HG02759 (cell line): ENCODE measurements around the gene IFITM2.
"Not testable (repeated sequence)": the region's sequence is repeated elsewhere in the genome, so short reads cannot be mapped to it uniquely, and the experiment has no call there.

Experiments
- ATAC-seq: cut with Tn5 transposase; IDR thresholded peaks from one replicate; pipeline ENCODE4 v1.9.1; 2021; ENCODE audit warnings: mild to moderate bottlenecking, moderate library complexity; ENCODE audit not compliant: unreplicated experiment

Gene IFITM2

DNA sequence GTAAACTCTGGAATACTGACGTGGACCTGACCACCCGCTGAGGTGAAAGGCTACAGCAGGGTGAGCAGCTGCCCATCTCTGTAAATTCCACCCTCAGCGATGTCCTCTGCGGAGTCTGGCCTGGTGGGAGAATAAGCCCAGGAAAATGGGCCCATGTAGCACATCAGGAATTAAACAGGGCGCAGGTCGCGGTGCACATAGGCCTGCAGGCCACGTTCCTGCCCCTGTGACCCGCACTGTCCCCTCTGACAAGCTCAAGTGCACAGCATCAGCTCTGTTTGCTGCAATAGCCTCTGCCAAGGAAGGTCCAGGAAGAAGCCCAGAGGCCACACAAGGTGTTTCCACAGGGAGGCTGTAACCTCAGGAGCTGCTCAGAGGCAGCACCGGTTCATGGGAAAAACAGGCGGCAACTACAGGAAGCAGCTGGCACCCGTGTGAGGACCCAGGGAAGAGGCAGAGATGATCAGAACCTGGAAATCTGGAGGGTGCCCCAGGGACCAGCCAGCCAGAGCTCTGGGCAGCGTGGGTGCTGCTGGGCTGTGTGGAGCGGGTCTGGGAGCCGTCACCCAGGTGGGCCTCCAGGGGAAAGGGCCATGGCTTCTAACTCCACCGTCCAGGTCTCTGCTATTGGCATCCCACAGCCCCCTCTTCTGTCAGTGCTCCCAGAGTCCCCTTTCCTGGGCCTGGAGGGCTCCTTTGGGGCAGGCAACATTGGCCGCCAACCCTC, 808 bp upstream of the IFITM2 start:
- ATAC-seq: no peak

DNA sequence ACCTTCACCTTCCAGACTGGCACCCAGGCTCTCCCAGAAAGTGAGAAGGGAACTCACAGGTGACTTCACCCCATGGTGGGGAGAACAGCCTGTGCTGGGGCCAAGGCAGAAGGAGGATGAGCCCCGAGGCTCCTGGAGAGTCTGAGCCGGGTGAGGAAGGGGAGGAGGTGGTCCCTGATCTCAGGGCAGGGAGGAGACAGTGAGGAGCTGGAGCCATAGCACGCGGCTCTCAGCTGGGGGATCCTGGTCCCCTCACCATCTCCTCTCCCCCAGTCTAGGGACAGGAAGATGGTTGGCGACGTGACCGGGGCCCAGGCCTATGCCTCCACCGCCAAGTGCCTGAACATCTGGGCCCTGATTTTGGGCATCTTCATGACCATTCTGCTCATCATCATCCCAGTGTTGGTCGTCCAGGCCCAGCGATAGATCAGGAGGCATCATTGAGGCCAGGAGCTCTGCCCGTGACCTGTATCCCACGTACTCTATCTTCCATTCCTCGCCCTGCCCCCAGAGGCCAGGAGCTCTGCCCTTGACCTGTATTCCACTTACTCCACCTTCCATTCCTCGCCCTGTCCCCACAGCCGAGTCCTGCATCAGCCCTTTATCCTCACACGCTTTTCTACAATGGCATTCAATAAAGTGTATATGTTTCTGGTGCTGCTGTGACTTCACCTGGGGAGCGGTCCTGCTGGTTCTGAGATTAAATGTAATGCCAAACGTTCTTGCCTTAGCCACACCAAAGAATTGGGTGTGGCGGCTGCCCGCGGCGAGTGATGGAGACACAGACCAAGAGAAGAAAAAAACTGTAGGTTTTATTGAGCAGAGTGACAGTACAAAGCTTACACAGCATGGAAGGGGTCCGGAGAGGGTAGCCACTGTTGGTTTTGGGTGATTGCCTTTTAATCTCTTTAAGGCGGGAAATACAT, 1.4 kb downstream of the IFITM2 start:
- not testable (repeated sequence) for ATAC-seq

DNA sequence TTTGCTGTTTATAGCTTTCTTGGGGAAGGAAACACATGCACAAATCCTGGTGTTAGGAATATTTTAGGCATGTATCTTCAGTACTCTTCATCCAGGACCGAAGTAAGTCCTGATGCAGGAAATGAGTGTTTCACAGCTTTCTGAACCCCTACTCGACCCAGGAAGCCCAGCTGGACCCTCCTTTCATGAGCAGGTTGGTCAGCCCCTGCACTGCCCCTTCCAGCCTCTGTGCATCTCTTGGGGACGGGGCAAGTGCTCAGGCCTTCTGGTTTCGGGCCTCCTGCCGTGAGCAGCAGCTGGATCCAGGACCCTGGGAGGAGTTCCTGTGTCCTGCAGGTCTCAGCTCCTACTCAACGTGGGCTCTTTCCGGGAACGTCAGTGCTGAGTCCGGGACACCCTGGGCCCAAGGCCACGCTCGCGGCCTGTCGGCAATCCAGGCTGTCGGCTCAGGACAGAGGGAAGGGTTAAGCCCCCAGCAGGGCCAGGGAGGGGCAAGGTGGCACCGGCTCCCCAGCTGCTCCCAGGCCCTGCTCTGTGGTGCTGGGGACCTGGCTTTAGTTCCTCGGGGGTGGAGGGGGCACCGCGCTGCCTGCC, 2.5 kb downstream of the IFITM2 start:
- ATAC-seq: not testable (repeated sequence)

DNA sequence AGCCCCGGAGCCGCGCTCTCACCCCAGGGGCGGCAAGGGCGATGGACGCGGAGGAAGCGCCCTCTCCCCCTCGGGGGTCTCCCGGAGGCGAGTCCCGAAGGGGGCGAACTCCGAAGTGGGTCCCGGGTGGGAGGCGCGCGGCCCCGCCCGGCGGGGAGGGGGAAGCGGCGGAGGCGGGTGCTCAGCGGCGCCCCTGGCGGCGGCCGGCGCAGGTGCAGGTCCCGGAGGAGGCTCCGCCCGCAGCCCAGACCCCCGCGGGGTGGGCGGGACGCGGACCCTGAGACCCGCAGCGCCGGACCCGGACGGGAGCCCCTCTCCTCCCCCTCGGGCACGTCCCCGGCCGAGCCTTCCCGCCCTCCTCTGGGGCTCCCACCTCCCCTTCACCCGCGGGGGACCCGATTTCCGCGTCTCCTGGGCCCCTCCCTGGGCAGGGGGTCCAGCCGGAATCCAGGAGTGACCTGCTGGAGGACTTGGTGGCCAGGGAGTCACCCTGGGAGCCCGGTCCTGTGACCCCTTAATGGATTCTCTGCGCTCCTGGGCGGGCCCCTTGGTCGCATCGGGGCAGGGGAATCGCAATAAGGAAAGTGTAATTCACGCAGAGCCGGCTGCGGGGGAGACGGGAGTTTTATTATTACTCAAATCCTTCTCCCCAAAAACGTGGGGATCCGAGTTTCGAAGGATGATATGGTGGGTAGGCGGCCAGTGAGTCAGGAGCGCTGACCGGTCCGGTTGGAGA, 3.6 kb downstream of the IFITM2 start:
- ATAC-seq: peak; percentile 50

DNA sequence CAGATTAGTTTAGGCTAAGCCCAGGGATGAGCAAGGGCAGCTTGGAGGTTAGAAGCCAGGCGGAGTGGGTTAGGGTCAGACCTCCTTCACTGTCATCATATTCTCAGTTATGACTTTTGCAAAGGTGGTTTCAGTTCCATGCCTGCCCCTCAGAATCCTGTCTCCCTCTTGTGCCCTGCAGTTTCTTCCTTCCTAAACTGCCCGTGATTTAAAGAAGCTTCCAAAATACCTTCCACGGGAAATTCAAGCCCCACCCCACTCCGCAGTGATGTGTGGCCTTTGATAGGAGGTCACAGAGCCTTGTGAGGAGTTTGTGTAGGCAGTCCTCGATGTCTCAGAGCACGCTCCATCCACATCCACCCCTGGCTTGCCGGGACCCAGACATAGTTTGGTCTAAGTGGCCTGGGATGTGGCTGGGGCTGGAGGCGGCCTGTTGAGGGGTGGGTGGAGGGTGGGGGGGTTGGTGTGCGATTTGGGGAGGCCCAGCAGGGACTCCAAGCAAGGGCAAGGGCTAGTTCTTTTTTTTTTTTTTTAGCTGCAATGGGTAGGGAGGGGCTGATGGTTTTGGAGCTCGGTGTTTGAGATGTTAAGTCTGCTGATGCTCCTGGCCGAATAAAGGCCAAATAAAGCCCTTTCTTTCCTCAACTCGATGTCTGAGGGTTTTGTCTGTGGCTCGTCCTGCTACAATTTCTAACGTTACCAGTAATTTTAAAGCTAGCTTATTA, 4.6 kb downstream of the IFITM2 start:
- no peak for ATAC-seq

DNA sequence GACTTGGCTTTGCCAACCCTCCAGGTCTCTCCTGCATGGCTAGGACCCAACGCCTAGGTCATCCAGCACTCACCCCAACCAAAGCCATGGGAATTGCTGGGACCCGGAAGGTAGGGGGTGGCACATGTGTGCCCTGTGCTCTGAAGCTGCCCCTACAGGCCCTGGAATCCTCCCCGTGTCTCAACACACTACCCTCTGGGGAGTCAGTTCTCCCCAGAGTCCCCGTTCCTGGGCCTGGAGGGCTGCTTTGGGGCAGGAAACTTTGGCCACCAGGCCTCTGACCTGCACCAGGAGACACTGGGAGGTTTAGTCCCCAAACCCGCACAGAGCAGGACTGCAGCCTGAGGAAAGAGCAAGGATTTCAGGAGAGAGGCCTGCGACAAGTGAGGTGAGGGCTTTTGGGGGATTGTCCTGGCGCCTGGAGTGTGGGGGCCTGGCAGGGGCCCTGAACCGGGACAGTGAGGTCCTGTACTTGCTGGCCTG, 5.7 kb downstream of the IFITM2 start:
- ATAC-seq: peak; percentile 5

DNA sequence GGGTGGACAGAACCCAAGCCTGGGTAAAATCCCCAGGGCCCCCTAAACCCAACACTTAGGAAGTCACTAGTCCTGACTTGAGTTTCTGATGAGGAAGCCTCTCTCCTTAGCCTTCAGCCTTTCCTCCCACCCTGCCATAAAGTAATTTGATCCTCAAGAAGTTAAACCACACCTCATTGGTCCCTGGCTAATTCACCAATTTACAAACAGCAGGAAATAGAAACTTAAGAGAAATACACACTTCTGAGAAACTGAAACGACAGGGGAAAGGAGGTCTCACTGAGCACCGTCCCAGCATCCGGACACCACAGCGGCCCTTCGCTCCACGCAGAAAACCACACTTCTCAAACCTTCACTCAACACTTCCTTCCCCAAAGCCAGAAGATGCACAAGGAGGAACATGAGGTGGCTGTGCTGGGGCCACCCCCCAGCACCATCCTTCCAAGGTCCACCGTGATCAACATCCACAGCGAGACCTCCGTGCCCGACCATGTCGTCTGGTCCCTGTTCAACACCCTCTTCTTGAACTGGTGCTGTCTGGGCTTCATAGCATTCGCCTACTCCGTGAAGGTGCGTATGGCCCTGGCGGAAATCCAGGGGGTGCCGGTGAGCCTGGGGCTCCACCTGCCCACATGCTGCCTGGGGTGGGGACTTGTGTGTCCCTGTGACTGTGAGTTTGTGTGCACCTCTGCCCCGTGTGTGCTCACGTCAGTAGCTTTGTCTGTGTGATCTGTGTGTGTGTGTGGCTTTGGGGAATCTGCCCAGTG, 6.4 kb downstream of the IFITM2 start, which contains the start of gene IFITM1:
Gene IFITM1 (plus strand): TSS at position 254 of the 767 bp plus-strand sequence. CDS start 131 bp downstream, at position 385.
- peak; percentile 33 for ATAC-seq

DNA sequence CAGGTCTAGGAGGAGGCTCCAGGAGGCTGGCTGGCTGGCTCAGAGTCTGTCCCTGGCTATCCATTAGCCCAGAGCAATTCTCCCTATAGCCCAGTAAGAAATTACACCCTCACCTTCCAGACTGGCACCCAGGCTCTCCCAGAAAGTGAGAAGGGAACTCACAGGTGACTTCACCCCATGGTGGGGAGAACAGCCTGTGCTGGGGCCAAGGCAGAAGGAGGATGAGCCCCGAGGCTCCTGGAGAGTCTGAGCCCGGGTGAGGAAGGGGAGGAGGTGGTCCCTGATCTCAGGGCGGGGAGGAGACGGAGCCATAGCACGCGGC, 6.9 kb downstream of the IFITM2 start:
- ATAC-seq: not testable (repeated sequence)

DNA sequence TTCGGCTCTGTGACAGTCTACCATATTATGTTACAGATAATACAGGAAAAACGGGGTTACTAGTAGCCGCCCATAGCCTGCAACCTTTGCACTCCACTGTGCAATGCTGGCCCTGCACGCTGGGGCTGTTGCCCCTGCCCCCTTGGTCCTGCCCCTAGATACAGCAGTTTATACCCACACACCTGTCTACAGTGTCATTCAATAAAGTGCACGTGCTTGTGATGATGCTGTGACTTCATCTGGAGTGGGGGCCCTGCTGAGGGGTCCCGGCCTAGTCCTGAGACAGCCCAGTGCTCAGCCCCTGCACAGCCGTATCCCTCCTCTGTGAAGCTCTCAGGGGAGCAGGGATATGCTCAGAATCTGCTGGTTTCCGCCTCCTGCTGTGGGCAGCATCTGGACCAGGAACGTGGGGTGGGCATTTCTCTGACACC, 7.5 kb downstream of the IFITM2 start:
- ATAC-seq: no peak

DNA sequence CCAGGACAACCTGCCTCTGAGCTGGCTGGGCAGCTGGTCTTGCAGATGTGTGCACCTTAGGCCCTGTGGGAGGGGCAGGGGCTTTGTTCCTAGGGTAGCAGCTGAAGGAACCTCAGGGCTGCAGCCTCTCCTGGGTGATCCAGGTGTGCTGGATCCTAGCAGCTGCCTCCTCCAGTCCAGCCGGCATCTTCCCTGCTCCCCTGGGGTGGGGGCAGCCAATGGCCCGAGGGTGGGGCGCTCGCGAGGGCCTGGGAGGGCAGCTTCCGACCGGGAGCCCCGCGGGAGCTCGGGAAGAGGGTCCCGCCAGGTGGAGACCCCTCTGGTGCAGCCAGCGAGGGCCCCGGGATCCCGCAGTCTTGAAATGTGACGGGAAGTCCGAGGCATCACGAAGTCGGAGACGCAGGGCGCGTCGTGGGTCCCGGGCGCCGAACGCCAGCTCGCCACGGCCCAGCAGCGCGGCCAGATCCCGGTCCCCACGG, 7.9 kb downstream of the IFITM2 start:
- ATAC-seq: no peak

DNA sequence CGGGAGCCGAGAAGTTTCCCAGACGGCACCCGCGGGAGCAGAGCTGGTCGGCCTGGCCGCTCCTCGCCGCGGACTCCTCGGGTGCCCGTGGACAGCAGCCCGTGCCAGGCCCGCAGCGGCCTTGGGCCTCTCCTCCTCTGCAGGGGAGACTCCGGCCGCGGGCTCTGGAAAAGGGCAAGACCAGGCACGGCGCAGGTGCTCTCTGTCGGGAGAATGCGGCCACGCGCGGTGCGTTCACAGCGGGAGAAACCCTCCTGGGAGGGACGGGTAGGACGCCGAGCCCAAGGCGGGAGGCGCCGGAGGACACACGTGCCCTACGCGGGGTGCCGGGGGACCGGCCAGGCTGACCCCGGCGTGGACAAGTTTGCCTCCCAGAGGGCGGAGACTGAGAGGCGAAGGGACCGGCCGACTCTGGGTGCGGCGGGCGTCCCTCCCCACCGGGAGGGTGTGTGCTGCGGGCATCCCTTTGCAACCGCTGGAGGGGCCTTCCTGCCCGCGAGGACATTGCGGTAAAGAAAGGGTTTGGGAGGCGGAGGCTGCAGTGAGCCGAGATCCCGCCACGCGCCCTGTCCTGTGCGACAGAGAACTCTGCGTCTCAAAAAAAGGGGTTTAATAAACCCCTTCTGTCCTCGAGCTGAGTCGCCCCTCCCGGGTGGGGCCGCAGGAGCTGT, 8.6 kb downstream of the IFITM2 start:
- no peak for ATAC-seq

DNA sequence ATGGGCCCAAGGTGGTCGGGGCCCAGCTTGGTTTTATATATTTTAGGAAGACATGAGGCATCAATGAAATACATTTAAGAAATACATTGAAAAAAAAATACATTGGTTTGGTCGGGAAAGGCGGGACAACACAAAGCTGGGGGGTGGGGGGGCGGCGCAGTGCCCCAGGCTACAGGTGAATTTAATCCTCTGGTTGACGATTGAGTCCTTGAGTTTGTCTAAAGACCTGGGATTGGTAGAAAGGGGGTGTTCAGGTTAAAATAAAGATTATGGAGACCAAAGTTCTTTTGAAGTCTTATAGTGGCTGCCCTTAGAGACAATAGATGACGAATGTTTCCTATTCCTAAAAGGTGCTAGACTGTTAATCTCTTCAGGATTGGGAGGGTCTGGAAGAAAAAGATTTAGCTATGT, 9.3 kb downstream of the IFITM2 start:
- no peak for ATAC-seq

DNA sequence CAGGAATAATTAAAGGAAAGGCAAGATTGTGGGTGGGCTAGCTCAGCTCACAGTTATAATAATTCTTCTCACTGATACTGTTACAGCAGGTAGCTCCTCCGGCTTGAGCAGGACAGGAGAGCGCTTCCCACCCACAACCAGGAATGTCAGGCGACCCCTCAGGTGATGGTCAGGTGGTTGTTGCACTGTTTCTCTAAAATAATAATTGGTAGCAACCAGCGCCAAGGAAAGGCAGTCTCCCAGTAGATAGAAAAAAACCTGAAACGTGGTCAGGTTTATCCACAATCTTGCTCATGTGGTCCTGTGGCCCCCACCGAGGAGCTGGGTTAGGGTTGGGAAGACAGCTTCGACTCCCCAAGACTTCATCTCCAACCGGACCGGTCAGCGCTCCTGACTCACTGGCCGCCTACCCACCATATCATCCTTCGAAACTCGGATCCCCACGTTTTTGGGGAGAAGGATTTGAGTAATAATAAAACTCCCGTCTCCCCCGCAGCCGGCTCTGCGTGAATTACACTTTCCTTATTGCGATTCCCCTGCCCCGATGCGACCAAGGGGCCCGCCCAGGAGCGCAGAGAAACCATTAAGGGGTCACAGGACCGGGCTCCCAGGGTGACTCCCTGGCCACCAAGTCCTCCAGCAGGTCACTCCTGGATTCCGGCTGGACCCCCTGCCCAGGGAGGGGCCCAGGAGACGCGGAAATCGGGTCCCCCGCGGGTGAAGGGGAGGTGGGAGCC, 10.2 kb downstream of the IFITM2 start:
- not testable (repeated sequence) for ATAC-seq

DNA sequence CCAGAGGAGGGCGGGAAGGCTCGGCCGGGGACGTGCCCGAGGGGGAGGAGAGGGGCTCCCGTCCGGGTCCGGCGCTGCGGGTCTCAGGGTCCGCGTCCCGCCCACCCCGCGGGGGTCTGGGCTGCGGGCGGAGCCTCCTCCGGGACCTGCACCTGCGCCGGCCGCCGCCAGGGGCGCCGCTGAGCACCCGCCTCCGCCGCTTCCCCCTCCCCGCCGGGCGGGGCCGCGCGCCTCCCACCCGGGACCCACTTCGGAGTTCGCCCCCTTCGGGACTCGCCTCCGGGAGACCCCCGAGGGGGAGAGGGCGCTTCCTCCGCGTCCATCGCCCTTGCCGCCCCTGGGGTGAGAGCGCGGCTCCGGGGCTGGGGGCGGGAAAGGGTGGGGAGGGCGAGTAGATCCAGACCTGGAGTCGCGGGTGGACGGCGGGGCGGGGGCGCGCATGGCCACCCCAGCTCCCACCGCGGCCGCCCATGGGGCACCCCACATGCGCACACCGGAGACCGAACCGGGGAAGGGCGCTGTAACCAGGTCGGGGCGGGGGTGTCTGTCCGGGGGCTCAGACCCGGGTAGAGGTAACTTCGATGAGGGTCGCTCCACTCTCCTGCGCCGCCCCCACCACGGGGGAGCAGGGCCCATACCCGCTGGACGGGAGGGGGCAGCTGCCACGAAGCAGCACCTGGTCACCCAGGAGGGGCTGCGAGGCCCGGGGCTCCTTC, 10.9 kb downstream of the IFITM2 start:
- ATAC-seq: peak; percentile 58

DNA sequence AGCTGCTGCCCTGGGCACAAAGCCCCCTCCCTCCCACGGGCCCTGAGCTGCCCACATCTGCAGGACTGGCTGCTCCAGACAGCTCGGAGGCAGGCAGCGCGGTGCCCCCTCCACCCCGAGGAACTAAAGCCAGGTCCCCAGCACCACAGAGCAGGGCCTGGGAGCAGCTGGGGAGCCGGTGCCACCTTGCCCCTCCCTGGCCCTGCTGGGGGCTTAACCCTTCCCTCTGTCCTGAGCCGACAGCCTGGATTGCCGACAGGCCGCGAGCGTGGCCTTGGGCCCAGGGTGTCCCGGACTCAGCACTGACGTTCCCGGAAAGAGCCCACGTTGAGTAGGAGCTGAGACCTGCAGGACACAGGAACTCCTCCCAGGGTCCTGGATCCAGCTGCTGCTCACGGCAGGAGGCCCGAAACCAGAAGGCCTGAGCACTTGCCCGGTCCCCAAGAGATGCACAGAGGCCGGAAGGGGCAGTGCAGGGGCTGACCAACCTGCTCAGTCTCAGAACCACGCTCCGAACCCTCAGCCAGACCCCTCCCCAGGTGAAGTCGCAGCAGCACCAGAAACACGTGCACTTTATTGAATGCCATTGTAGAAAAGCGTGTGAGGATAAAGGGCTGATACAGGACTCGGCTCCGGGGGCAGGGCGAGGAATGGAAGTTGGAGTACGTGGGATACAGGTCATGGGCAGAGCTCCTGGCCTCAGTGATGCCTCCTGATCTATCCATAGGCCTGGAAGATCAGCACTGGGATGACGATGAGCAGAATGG, 11.7 kb downstream of the IFITM2 start:
- peak; percentile 8 for ATAC-seq

DNA sequence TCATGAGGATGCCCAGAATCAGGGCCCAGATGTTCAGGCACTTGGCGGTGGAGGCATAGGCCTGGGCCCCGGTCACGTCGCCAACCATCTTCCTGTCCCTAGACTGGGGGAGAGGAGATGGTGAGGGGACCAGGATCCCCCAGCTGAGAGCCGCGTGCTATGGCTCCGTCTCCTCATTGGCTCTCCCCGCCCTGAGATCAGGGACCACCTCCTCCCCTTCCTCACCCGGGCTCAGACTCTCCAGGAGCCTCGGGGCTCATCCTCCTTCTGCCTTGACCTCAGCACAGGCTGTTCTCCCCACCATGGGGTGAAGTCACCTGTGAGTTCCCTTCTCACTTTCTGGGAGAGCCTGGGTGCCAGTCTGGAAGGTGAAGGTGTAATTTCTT, 12.3 kb downstream of the IFITM2 start:
- ATAC-seq: not testable (repeated sequence)

DNA sequence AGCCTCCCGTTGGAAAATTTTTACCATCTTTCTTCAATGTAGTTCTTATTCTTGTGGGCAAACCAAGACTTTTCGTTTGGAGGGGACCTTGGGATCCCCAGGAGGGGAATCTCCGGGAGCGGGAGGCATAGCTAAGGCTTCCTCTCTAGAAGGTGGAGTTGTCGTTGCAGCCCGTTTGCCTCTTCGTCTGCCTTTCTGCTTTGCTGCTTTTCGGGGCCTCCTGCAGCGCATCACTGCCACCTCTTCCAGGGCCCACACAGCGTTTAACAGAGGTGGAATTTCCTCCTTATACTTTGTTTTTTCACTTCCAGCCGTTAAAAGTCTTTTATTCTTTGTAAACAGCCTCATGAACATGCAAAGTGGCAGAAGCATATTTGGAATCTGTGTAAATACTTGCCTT, 16.5 kb downstream of the IFITM2 start:
- no peak for ATAC-seq
